Mesendoderm (in vitro differentiated cells): Measurements from ENCODE around the gene BTF3L4.

Source experiments
- DNase-seq: peaks from one replicate; pipeline ENCODE4 v3.0.0; 2013
- H2AK5ac ChIP-seq: 2 replicates; pipeline ENCODE4 v1.6.1; 2013; ENCODE audit warnings: low read length, inconsistent platforms
- H2BK120ac ChIP-seq: 2 replicates; pipeline ENCODE4 v1.6.1; 2013; ENCODE audit warnings: low read depth, mild to moderate bottlenecking, low read length, moderate library complexity, mixed read lengths
- H2BK15ac ChIP-seq: replicated peaks from 2 replicates; pipeline ENCODE4 v1.6.1; 2013; ENCODE audit warnings: low read depth, mild to moderate bottlenecking, moderate library complexity
- H2BK5ac ChIP-seq: 2 replicates; pipeline ENCODE4 v1.6.1; 2013; ENCODE audit warnings: low read length, inconsistent platforms
- H3K18ac ChIP-seq: 2 replicates; pipeline ENCODE4 v1.6.1; 2013; ENCODE audit warnings: mild to moderate bottlenecking, low read length, mixed read lengths
- H3K23ac ChIP-seq: one replicate; pipeline ENCODE4 v1.6.1; 2013; ENCODE audit warnings: low read length
- H3K27ac ChIP-seq: 2 replicates; pipeline ENCODE4 v1.5.1; 2013; ENCODE audit warnings: low read depth, mild to moderate bottlenecking, inconsistent platforms, low read length, moderate library complexity
- H3K27me3 ChIP-seq: 2 replicates; pipeline ENCODE4 v1.6.1; 2013; ENCODE audit warnings: low read length, control low read depth, mild to moderate bottlenecking, inconsistent platforms; ENCODE audit not compliant: insufficient read depth, poor library complexity
- H3K36me3 ChIP-seq: 2 replicates; pipeline ENCODE4 v1.6.1; 2013; ENCODE audit warnings: low read length, inconsistent platforms; ENCODE audit not compliant: control insufficient read depth, insufficient read depth
- H3K4ac ChIP-seq: one replicate; pipeline ENCODE4 v1.6.1; 2013; ENCODE audit warnings: low read depth, mild to moderate bottlenecking, low read length, moderate library complexity
- H3K4me1 ChIP-seq: 2 replicates; pipeline ENCODE4 v1.6.1; 2013; ENCODE audit warnings: low read depth, low read length, inconsistent platforms; ENCODE audit not compliant: control insufficient read depth
- H3K4me2 ChIP-seq: 2 replicates; pipeline ENCODE4 v1.6.1; 2013; ENCODE audit warnings: low read length
- H3K4me3 ChIP-seq: 2 replicates; pipeline ENCODE4 v1.5.1; 2013; ENCODE audit warnings: mild to moderate bottlenecking, low read length
- H3K56ac ChIP-seq: one replicate; pipeline ENCODE4 v1.6.1; 2013; ENCODE audit warnings: low read length
- H3K79me1 ChIP-seq: 2 replicates; pipeline ENCODE4 v1.6.1; 2013; ENCODE audit warnings: low read length, inconsistent platforms
- H3K79me2 ChIP-seq: 2 replicates; pipeline ENCODE4 v1.6.1; 2013; ENCODE audit warnings: mild to moderate bottlenecking, low read length; ENCODE audit not compliant: control insufficient read depth, insufficient read depth
- H3K9ac ChIP-seq: 2 replicates; pipeline ENCODE4 v1.6.1; 2013; ENCODE audit warnings: low read length, inconsistent platforms
- H4K5ac ChIP-seq: one replicate; pipeline ENCODE4 v1.6.1; 2013; ENCODE audit warnings: low read length
- H4K8ac ChIP-seq: one replicate; pipeline ENCODE4 v1.6.1; 2013; ENCODE audit warnings: low read depth, mild to moderate bottlenecking, control low read depth, low read length, moderate library complexity
- WGBS: extraction: QIAGEN DNeasy Blood & Tissue Kit; methylation state at CpG from one replicate; pipeline ENCODE4 v1.1.7; 2013; ENCODE audit warnings: low lambda C conversion rate, missing lambda C conversion rate; ENCODE audit not compliant: insufficient coverage; ENCODE audit errors: extremely low coverage; 5-methylcytosine and 5-hydroxymethylcytosine counted together

The BTF3L4 gene

DNA sequence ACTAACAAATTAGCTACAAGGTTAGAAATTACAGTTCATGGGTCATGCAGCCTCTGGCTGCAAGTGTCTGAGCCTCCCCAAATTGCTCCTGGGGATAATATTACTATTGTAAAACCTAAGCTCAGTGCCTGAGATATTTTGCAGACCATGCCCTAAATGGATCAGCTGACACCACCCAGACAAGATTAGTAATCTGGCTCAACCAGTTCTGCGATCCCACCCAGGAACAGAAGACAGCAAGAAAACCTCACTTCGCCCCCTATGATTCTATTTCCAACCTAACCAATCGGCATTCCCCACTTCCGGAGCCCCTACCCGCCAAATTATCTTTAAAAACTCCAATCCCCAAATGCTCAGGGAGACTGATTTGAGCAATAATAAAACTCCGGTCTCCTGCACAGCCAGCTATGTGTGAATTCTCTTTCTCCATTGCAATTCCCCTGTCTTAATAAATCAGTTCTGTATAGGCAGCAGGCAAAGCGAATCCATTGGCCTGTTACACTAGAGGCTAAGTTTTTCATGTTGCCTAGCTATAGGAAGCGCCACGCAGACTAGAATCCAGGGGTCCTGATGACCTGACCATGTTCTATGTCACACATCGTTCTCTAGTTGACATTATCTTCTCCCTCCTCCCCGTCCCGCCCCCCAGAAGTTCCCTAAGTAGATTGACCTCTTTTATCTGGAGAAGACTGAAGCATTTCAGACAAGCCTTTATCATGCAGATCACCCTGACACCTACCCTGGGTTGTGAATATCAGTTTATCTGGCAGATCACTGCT, 63.4 kb downstream of the BTF3L4 start:
- H3K79me1 ChIP-seq, result no peaks in the 10 kb centered on the region
- H4K8ac ChIP-seq, result no peak overlapping the region
- no peaks in the 10 kb centered on the region for H3K36me3 ChIP-seq
- H3K9ac ChIP-seq, result no peak overlapping the region
- no peak overlapping the region for H2BK15ac ChIP-seq
- H3K79me2 ChIP-seq, result no peaks in the 10 kb centered on the region
- H3K4me2 ChIP-seq, result no peak overlapping the region
- no peak overlapping the region for H4K5ac ChIP-seq
- H3K4me1 ChIP-seq, result no peaks in the 10 kb centered on the region
- DNase-seq, result peak; percentile 82
- no CpG with 5 or more reads among the region's 12 CpGs for WGBS
- H3K56ac ChIP-seq, result no peak overlapping the region
- H3K4ac ChIP-seq, result no peak overlapping the region
- H2AK5ac ChIP-seq, result no peak overlapping the region
- H3K27me3 ChIP-seq, result no peaks in the 10 kb centered on the region
- H3K23ac ChIP-seq, result no peak overlapping the region
- no peak overlapping the region for H2BK120ac ChIP-seq
- H3K18ac ChIP-seq, result no peak overlapping the region
- no peak overlapping the region for H2BK5ac ChIP-seq
- no peak overlapping the region for H3K4me3 ChIP-seq
- H3K27ac ChIP-seq, result no peak overlapping the region

DNA sequence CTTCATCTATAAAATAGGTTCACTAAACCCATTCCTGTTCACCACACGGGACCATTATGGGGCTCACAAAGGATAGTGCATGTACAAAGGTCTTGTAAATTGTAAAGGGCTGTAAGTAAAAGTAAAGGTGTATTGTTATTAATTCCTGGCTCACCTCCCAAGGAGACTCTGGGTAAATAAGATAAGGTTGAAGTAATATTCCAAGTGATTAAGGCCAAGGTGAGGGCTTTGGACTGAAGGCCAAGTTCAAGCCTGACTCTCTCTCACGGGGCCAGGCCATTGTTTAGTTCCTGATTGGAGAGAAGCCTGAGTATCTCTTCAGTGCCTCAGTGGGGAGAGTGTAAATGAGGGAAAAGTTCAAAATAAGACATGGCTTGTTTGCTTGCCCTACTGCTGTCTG, 66.3 kb downstream of the BTF3L4 start:
- Histone ChIP-seq H2BK120ac (no peak overlapping the region), H3K18ac (no peak overlapping the region), H4K8ac (no peak overlapping the region), H3K4me1 (no peaks in the 10 kb centered on the region), H3K4me3 (no peak overlapping the region), H3K4ac (no peak overlapping the region), H2BK15ac (no peak overlapping the region), H3K4me2 (no peak overlapping the region), H3K79me2 (no peaks in the 10 kb centered on the region), H2AK5ac (no peak overlapping the region), H4K5ac (no peak overlapping the region), H2BK5ac (no peak overlapping the region), H3K56ac (no peak overlapping the region), H3K9ac (no peak overlapping the region), H3K27me3 (no peaks in the 10 kb centered on the region), H3K27ac (no peak overlapping the region), H3K23ac (no peak overlapping the region), H3K36me3 (no peaks in the 10 kb centered on the region), H3K79me1 (no peaks in the 10 kb centered on the region)
- DNase-seq, result no peak
- no CpG with 5 or more reads among the region's 2 CpGs for WGBS

DNA sequence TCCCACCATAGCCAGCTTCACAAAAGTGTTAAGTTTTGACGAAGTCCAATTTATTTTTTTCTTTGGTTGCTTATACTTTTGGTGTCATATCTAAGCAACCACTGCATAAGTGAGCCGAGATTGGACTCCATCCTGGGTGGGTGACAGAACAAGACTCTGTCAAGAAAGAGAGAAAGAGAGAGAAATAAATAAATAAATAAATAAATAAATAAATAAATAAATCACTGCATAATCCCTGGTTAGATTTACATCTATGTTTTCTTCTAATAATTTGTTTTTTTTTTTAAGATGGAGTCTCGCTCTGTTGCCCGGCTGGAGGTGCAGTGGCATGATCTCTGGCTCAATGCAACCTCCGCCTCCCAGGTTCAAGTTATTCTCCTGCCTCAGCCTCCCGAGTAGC, 67.5 kb downstream of the BTF3L4 start:
- Histone ChIP-seq H3K9ac (no peak overlapping the region), H2BK5ac (no peak overlapping the region), H3K4me3 (no peak overlapping the region), H3K79me1 (no peaks in the 10 kb centered on the region), H3K18ac (no peak overlapping the region), H3K27ac (no peak overlapping the region), H3K4me2 (no peak overlapping the region), H2AK5ac (no peak overlapping the region), H3K79me2 (no peaks in the 10 kb centered on the region), H3K23ac (no peak overlapping the region), H3K4ac (no peak overlapping the region), H4K8ac (no peak overlapping the region), H3K27me3 (no peaks in the 10 kb centered on the region), H3K4me1 (no peaks in the 10 kb centered on the region), H2BK120ac (no peak overlapping the region), H4K5ac (no peak overlapping the region), H3K56ac (no peak overlapping the region), H3K36me3 (no peaks in the 10 kb centered on the region), H2BK15ac (no peak overlapping the region)
- no peak for DNase-seq
- no CpG with 5 or more reads among the region's 6 CpGs for WGBS

DNA sequence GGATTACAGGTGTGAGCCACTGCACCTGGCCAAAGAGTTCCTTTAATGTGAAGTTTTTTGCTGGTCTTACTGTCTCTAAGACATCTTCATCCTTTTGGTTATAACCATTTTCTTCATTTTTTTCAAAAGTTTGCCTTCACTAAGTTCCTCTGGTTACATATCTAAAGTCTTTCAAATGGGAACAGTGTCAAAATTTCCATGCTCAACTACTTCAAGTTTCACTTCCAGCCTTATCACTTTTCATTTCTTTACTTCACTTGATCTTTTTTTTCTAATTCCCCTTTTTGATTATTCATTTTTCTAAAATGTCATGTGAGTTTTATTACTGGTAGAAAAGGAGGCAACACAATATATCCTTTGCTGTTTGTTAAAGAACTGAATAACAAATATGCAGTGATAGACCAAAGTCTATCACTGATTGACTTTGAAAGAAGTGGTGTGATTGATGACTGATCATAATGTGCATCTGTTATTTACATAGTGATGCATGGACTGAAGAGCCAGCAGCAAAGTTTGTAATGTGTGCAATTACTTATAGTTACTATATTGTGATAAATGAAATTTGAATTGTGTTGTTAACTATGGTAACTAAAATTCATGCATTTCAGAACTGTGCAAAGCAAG, 69.8 kb downstream of the BTF3L4 start:
- Histone ChIP-seq H3K56ac (no peak overlapping the region), H3K23ac (no peak overlapping the region), H3K79me2 (no peaks in the 10 kb centered on the region), H2BK120ac (no peak overlapping the region), H4K5ac (no peak overlapping the region), H3K79me1 (no peaks in the 10 kb centered on the region), H3K4me3 (no peak overlapping the region), H3K36me3 (no peaks in the 10 kb centered on the region), H3K4me2 (no peak overlapping the region), H3K4me1 (no peaks in the 10 kb centered on the region), H2BK15ac (no peak overlapping the region), H4K8ac (no peak overlapping the region), H3K27ac (no peak overlapping the region), H3K9ac (no peak overlapping the region), H3K27me3 (no peaks in the 10 kb centered on the region), H3K4ac (no peak overlapping the region), H2AK5ac (no peak overlapping the region), H3K18ac (no peak overlapping the region), H2BK5ac (no peak overlapping the region)
- DNase-seq, result no peak

DNA sequence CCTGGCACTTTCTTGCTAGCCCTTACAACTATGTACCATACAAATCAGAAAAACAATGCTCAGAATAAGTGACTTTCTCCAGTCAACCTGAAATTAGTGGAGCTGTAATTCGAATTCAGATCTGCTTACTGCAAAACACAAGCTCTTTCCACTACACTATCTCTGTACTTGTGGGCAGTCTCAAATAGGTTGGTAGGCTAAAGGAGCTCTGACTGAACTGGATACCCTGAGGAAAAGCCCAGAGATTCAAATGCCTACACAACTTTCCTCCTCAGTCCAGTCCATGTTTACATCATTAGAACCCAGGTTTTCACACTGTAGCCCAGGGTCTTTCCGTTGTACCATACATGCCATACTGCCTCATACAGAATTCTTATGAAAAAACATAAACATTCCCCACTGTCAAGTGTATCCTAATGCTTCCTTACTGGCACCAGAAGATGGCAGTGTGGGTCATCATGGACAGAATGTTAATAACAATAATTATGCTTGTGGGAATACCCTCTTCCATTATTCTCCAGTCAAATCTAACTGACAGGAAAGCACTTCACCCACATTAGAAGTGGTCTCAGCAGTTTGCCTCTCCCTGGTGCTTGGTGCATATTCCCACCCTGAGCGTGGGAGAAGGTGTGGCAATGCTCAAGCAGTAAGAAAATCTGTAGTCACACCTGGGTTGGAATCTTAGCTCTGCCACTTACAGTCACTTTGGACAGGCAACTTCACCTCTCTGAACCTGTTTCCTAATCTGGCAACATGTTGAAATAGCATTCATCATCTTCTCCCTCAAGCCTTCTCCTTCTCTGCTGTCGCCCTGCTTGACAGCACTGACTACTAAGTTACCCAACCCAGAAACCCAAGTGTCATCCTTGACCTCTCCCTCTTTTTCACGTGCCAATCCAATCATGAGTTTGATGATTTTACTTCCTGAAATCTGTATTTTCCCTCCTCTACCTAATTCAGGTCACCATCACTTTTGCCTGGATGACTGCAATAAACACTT, 71.4 kb downstream of the BTF3L4 start:
- H3K27me3 ChIP-seq, result no peaks in the 10 kb centered on the region
- H3K4me3 ChIP-seq, result no peak overlapping the region
- H3K23ac ChIP-seq, result no peak overlapping the region
- H3K56ac ChIP-seq, result no peak overlapping the region
- H2AK5ac ChIP-seq, result no peak overlapping the region
- no peak overlapping the region for H2BK15ac ChIP-seq
- peak; percentile 22 for DNase-seq
- H3K4me2 ChIP-seq, result no peak overlapping the region
- no peak overlapping the region for H3K27ac ChIP-seq
- no peak overlapping the region for H3K4ac ChIP-seq
- H3K36me3 ChIP-seq, result no peaks in the 10 kb centered on the region
- no peak overlapping the region for H2BK5ac ChIP-seq
- no peaks in the 10 kb centered on the region for H3K4me1 ChIP-seq
- no peak overlapping the region for H4K5ac ChIP-seq
- H3K79me2 ChIP-seq, result no peaks in the 10 kb centered on the region
- no peaks in the 10 kb centered on the region for H3K79me1 ChIP-seq
- no peak overlapping the region for H3K18ac ChIP-seq
- WGBS, result no CpG with 5 or more reads among the region's 5 CpGs
- H3K9ac ChIP-seq, result no peak overlapping the region
- H2BK120ac ChIP-seq, result no peak overlapping the region
- H4K8ac ChIP-seq, result no peak overlapping the region
